Fibroblast of skin of back (primary cell): ENCODE measurements around the gene RPL15.
"Not testable (repeated sequence)": the region's sequence is repeated elsewhere in the genome, so short reads cannot be mapped to it uniquely, and the experiment has no call there.

Source experiments
- DNase-seq: peaks from one replicate; pipeline ENCODE4 v3.0.0-alpha.2; 2013

RPL15 gene

DNA sequence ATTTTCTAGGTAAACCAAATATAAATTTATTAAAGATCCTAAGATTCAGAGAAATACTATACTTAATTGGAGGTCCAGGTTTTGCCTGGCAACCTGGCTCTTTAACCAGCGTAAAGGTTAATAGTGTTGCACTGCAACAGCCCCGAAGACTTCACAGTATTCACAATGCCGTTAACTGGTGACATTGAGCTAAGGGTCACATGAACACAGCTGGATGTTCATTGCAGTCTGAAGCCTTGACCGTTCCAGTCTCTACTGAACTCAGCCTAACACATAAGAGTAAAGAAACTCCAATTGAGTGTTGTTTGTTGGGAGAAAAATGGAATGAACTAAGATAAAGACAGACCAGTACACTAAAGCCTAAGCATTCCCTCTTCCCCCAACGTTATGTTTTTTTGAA lies 27.0 kb upstream of the RPL15 start:
- no peak for DNase-seq

DNA sequence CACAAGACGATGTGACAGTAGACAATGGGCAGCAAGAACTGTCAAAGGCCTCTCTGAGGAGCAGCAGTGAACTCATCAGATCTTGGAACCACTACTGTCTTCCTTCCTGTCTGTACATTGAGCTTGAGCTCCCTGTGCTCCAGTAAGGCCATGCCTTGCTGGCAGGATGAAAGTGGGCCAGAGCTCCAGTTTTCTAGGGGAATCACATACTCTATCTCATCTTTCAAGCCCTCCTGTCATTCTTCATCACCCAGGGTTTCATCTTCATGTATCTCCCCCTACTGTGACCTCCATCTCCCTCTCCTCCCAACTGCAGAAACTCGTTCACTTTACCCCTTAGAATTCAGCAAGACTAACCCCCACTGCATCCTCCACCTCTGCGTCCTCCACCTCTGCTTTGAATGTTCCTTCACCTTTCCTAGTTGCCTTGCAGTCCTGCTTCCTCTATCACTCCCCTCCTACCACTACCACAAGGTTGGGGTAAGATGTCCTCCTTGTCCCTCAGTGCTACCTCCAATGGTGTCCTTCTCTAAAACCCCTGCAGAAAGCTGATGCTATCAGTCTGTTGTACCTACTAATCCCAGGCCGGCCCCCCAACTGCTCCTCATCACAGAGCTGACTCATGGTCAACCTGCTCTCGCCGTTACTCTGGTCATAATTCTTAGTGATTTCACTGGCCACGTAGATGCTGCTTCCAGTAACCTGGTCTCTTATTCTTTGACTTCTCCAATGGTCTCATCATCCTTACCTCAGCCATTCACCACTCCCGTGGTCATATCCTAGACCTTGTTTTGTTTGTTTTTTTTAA lies 22.5 kb upstream of the RPL15 start:
- no peak for DNase-seq

DNA sequence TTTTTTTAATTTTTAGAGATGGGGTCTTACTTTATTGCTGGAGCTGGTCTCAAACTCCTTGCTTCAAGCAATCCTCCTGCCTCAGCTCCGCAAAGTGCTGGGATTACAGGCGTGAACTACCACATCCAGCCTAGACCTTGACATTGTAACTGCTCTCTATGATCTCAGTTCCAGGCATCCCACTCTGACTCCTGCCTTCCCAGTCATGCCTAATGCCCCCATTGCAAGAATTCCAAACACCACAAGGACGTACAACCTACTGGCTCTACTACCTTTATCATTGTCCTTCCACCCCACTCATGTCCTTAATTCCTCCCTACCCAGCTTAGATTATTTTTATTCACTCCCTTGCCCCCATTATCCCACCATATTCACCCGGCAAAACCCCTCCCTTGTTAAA lies 21.8 kb upstream of the RPL15 start:
- no peak for DNase-seq

DNA sequence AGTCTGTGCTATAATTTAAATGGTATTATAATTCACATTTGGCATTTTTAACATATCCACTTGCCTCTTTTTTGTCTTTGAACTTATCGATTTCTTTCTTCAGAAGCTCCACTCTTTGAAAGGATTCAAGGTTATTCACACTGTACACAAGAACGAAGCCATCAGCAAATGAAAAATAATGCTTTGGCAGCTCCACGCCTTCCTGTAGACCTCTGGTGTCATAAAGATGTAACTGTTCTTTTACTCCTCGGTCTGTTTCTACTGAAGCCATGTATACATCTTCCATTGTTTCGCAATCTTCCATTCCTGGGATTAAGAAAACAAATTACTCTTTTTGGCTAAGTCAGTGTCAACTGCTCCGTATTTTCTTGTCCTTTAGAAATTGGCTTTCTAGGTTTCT lies 16.2 kb upstream of the RPL15 start:
- DNase-seq, result peak; percentile 32

DNA sequence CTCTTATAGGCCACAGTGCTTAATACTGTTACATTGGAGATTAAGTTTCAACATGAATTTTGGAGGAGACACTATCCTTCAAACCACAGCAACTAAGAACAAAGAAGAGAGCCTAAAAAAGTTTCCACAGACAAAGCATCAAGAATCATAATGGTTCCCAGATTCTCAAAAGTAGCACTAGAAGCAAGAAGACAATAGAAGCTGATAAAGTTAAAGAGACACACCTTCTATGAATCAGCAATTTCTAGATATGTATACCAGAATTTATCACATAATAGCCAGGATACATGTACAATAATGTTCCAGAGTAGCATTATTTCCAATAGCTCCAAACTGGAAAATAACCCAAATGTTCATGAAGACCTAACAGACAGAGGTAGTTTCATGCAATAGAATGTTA lies 12.4 kb upstream of the RPL15 start:
- DNase-seq, result no peak

DNA sequence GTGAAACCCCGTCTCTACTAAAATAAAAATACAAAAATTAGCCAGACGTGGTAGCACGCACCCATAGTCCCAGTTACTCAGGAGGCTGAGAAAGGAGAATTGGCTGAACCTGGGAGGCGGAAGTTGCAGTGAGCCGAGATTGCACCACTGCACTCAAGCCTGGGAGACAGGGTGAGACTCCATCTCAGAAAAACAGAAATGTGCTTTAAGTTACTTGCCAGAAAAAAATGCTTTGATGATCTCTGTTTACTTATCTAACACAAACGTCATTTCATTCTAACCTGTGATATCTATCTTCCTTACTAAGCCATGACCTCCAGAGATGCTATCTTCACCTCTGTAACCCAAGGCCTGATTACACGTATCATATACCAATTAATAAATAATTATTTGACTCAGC lies 7.6 kb upstream of the RPL15 start:
- no peak for DNase-seq

DNA sequence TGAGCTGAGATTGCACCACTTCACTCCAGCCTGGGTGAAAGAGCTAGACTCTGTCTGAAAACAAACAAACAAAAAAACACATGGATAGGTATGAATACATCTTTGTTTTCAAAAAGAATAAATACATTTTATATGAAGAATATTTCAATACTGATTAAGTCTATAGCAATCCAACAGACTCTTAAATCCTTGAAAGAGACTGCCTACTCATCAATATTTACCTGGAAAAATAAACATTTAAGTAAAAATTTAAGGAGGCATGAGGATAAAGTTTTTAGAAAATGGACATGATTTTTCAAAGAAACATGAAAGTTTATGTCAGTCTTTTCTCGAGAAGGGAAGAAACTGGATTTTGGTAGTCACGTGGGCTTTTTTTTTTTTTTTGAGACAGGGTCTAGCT lies 5.5 kb upstream of the RPL15 start:
- no peak for DNase-seq

DNA sequence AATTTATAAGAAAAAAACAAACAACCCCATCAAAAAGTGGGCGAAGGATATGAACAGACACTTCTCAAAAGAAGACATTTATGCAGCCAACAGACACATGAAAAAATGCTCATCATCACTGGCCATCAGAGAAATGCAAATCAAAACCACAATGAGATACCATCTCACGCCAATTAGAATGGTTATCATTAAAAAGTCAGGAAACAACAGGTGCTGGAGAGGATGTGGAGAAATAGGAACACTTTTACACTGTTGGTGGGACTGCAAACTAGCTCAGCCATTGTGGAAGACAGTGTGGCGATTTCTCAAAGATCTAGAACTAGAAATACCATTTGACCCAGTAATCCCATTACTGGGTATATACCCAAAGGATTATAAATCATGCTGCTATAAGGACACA lies 4.6 kb upstream of the RPL15 start:
- DNase-seq, result not testable (repeated sequence)

DNA sequence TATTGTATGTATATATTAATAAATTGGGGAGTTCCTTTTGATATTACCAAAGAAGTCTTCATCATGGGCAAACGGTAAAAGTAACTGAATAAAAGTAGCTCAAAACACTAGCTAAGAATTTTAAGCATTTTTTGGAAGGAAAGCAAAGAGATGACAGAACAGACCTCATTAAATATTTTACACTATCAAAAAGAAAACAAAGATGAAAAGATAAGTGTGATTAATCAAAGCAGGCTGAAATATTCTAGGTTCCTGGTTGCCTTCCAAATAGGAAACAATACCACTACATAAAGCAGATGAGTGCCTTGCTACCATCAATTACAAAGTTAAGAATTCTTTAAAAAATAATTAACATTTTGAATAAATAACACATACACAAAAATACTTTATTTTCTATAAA lies 3.8 kb upstream of the RPL15 start:
- no peak for DNase-seq

DNA sequence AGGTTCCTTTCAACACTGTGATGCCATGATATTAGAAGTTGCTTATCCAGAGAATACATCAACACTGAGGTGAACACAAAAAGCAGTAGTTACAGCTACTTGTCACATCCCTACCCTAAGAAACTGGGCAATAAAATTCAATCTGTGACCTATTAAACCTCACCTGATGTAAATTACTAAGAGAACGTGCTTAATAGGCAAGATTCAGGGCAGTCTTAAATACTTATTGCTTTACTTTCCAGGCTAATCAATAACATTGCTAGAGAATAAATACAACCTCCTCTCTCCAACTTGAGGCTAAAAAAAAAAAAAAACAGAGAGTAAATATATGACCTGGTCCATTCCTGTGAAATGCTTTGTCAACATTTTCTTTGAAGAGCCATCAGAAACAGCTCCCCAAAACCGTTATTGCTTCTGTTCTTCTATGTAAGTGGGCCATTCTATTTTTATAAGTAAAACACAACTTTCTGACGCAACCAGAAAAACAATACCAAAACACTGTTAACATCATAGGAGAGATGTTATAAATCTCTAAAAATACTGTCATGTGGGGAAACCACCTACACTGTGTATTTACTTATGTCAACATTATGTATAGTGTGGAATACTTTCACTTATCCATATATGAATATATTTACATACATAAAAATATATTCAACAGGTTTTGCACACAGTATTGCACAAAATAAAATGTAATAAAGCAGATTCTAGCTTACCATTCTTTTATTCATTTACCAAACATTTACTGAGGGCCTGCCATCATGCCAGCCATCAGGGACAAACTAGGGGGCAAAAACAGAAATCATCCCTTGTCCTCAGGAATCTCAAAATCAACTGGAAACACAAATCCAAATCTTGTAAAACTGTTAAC lies 2.8 kb upstream of the RPL15 start:
- no peak for DNase-seq

DNA sequence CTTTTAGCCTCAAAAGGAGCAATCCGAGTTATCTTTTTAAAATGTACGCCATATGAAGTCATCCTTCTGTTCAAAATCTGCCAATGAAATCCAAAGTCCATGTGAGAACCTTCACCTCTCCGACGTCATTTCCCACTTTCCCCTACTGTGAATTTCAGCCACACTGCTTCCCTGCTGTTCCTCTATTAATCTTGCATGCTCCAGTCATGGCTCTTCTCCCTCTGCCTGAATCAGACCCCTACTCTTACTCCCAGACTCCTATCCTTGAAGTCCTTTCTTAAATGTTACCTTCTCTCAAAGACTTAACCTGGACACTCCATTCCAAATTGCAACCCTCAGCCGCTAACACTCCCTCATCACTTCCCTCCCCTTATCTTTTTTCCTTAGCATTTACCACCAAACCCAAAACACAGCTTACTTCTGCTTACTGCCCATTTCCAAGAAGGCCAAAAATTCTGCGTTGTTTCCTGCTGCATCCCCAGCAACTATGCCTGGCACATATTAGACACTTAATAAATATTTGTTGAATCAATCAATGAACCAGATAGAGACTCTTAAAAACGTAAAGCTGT lies 1.3 kb upstream of the RPL15 start:
- peak; percentile 38 for DNase-seq

DNA sequence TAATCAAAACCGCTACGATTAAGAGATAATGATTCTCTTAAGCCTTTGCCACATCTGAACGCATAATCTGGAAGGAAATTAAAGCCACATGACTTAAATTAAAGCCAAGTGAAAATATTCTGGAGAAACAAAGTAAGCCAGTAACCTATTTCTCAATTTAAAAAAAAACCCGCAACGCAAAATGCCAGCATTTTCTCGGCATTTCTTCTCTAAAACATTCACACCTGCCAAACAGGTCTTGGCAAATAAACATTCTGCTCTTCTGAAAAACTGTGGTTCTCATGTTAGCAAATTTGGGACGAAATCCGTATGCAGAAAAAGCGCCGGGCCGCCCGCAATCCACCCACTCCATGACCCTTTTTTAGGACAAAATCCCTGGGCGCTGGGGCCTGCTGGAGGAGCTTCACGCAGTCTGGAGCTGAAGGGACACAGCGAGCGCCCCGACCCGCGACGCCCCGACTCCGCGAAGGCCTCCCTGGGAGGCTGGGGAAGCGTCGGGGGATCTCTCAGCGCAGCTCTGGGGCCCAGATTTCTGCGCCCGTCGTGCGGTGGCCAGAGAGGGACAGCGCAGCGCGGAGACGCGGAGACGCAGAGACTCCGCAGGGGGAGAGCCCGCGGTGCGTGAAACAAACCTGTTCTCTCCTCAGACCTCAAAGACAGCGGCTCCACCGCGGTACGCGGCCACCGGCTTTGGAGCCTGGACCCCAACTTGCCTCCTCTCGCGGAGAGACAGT lies 613 bp upstream of the RPL15 start:
- DNase-seq, result no peak

DNA sequence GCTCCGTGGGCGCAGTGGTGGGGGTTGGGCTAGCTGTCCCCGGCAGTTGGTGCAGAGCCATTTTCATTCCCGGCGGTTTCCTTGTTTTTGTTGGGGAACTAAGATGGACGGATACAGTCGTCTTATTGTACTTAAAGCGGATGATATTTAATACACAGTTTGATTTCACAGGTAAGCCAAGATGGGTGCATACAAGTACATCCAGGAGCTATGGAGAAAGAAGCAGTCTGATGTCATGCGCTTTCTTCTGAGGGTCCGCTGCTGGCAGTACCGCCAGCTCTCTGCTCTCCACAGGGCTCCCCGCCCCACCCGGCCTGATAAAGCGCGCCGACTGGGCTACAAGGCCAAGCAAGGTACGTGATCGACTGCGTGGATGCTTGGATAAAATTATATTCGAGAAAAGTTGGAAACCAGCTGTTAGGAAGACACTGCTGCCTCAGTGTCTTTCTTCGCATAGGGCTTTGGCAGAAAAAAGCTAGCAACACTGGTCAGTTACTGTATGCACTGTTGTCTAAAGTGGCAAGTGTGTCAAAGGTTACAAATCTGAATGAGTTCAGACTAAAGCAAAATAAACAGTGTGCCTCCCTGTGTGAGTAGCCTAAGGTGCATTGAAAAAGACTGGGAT lies 859 bp downstream of the RPL15 start:
- DNase-seq, result peak; percentile 59

DNA sequence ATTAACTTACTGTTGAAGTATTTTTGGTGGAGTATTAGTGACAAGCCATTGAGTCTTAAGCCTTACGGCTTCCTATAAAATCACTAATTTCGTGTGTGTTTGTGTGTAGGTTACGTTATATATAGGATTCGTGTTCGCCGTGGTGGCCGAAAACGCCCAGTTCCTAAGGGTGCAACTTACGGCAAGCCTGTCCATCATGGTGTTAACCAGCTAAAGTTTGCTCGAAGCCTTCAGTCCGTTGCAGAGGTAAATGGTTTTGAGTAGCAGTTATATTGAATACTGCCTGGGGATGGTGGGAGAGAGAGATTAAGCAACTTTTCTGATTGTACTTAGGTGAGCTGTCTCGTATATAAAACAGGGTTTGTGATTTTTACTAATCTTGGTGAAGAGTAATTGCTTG lies 1.4 kb downstream of the RPL15 start:
- DNase-seq, result not testable (repeated sequence)

DNA sequence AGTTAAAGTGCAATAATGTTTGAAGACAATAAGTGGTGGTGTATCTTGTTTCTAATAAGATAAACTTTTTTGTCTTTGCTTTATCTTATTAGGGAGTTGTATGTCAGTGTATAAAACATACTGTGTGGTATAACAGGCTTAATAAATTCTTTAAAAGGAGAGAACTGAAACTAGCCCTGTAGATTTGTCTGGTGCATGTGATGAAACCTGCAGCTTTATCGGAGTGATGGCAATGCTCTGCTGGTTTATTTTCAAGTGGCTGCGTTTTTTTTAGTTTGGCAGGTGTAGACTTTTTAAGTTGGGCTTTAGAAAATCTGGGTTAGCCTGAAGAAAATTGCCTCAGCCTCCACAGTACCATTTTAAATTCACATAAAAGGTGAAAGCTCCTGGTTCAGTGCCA lies 2.7 kb downstream of the RPL15 start:
- no peak for DNase-seq

DNA sequence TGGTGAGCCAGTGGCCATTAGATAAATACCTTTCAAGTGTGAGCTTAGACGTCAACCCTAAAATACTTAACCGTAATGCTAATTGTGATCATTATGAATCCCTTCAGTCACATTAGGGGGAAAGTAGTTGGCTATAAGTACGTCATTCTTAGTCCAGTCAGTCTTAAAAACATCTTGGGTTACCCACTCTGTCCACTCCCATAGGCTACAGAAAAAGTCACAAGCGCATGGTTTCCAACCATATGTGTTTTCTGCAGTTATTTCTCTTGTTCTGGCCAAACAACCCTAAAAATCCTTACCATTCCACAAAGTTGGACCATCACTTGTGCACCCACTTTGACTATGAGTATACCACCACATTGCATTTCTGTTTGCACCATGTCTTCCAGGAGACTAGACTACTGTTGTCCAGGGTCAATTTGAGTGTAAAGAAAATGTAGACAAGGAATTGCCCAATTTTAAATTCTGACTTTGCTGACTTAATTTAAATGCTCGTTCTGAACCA lies 3.3 kb downstream of the RPL15 start:
- DNase-seq, result no peak

DNA sequence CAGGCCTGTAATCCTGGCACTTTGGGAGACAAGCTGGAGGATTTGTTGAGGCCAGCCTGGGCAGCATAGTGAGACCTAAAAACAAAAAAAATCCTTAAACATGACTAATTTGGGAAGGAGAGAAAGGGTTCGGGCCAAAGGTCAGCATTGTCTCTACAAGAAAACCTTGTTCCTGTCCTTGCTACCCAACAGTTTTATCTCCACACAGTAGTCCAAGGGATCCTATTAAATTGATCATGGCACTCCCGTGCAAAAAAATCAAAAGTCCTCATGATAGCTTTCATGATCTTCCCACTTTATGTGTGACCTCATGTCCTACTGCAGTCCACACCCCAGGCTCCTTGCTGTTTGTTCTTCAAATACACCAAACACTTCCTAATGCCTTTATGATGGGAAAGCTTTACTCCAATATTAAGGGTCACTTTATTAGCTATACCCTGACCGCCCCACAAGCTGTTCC lies 4.2 kb downstream of the RPL15 start:
- DNase-seq, result no peak

DNA sequence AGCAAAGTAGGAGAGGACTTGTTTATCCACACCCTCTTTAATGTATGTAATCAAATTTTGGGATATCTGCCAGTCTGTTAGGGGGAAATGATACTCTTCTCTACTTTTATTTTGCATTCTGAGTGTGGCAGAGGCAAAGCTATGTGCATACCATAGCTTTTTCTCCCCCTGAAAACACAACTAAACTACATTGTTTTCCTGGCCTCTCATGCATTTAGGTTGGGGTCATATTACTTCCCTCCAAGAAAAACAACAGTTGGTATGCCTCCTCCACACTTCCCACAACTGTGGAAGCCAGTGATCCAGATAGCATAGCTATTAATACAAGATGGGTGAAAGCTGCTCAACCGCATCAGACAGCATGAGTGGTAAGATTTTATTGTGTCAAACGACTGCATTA lies 6.9 kb downstream of the RPL15 start:
- DNase-seq, result peak; percentile 87

DNA sequence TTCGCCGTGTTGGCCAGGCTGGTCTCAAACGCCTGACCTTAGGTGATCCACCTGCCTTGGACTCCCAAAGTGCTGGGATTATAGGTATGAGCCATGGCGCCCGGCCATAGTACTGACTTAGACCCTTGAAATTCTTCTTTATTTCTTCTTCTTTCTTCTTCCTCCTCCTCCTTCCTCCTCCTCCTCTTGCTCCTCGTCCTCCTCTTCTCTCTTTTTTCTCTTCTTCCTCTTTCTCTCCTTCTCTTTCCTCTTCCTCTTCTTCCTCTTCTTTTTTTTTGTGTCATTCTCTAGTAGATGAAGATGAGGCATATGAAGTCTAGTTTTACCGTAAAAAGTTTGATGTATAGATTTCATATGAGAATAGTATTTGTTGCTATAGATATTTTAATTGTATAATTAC lies 9.3 kb downstream of the RPL15 start:
- DNase-seq, result no peak

DNA sequence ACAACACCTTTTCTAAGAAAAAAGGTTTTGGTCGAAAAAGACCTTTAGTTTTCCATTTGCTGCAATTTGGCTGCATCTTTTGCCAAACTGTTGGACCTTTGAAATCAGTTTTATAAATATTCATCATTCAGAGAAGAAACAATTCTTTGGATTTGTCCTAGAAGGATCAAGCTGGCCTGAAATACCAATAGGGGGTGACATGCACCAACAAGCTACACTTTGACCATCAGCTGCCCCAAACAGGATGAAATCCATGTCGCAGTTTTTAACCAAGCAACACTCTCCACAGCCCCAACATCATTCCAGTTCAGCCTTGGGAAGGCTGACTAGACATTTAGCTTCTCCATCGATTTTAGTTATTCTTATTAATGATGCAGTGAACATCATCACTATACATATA lies 9.8 kb downstream of the RPL15 start:
- DNase-seq, result no peak

DNA sequence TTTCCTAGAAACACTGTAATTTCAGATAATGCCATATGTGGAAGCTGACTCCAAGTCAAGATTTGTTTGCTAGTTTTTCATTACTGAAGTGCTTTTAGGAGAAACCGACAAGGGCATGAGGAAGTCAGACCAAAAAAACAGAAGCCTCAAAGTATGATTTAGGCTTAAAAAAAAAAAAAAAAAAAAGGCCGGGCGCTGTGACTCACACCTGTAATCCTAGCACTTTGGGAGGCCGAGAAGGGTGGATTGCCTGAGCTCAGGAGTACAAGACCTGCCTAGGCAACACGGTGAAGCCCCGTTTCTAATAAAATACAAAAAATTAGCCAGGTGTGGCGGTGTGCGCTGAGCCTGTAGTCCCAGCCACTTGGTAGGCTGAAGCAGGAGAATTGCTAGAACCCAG lies 11.6 kb downstream of the RPL15 start:
- DNase-seq, result no peak

DNA sequence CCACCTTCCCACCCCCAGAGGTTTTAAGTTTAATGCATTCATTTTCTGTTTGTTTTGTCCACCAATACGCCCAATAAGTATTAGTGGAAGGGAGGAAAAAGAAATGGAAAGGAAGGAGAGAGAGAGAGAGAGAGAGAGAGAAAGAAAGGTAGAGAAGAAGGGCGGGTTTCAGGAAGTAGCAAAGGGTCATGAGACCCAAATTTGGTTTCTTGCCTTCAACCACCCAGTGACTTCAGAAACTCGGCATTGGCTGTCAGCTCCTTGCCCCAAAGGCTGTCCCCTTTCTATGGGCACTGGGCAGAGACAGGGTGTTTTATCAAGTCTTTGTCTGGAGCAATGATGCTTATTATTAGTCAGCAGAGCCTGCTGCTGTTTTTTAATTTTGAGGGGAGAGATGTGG lies 14.7 kb downstream of the RPL15 start:
- DNase-seq, result no peak
